Measurements from ENCODE around the gene EPGN.

EPGN gene

DNA sequence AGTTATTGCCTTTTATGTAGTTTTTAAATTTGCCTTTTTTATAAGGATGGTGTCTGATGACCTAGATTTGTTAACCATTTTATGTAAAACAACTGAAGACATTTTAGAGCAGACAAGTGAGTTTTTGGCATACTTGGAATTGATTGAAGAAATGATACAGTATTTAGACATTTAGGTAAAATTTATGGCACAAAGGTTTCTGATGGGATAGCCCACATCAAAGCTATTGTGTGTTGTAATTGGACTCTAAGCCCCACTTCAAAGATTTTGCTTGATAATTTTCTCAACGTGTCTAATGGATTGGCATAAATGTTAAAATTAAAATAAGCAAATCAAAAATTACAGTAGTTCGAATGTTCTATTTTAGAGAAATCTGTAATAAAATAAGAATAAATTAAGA lies 17.6 kb downstream of the EPGN start:
- no peaks in the 10 kb centered on the region for H4K20me1 ChIP-seq (ENCODE audit: insufficient read depth)
- H3K4me2 ChIP-seq, result no peak overlapping the region
- H3K79me2 ChIP-seq (ENCODE audit: insufficient read depth, low read depth), result no peaks in the 10 kb centered on the region
- no peak overlapping the region for H2AFZ ChIP-seq (ENCODE audit: low read depth)
- H3K4me1 ChIP-seq (ENCODE audit: low read depth, poor library complexity, severe bottlenecking), result peaks cover 26% of the 10 kb centered on the region
- no peak overlapping the region for H3K4me3 ChIP-seq (IDR thresholded peaks at IDR 0.05; ENCODE audit: insufficient read depth, low read depth, low read length)
- H3K27ac ChIP-seq, result no peak overlapping the region
- no peaks in the 10 kb centered on the region for H3K27me3 ChIP-seq (ENCODE audit: insufficient read depth, low read depth)
- no peaks in the 10 kb centered on the region for H3K36me3 ChIP-seq (ENCODE audit: insufficient read depth)
- no peak overlapping the region for H3K9ac ChIP-seq
- no peak for TF ChIP-seq CTCF (conservative IDR thresholded peaks at IDR 0.05; ENCODE audit: low read depth, low read length)

- Histone ChIP-seq H2AFZ (ENCODE audit: low read depth) (no peak overlapping the region), H3K4me1 (ENCODE audit: low read depth, poor library complexity, severe bottlenecking) (peaks cover 26% of the 10 kb centered on the region), H3K36me3 (ENCODE audit: insufficient read depth) (no peaks in the 10 kb centered on the region), H3K9ac (no peak overlapping the region), H3K27me3 (ENCODE audit: insufficient read depth, low read depth) (no peaks in the 10 kb centered on the region), H3K79me2 (ENCODE audit: insufficient read depth, low read depth) (no peaks in the 10 kb centered on the region), H3K4me2 (no peak overlapping the region), H3K4me3 (IDR thresholded peaks at IDR 0.05; ENCODE audit: insufficient read depth, low read depth, low read length) (no peak overlapping the region), H3K27ac (no peak overlapping the region), H4K20me1 (ENCODE audit: insufficient read depth) (no peaks in the 10 kb centered on the region)
- no peak for TF ChIP-seq CTCF (conservative IDR thresholded peaks at IDR 0.05; ENCODE audit: low read depth, low read length)
Measured at GRCh38 chr4:74327762-74328161, 19.5 kb downstream of the EPGN start.

GRCh38 chr4:74328501-74328900 lies 20.2 kb downstream of the EPGN start:
- H4K20me1 ChIP-seq (ENCODE audit: insufficient read depth), result no peaks in the 10 kb centered on the region
- H3K79me2 ChIP-seq (ENCODE audit: insufficient read depth, low read depth), result no peaks in the 10 kb centered on the region
- H3K4me3 ChIP-seq (IDR thresholded peaks at IDR 0.05; ENCODE audit: insufficient read depth, low read depth, low read length), result no peak overlapping the region
- peaks cover 25% of the 10 kb centered on the region for H3K4me1 ChIP-seq (ENCODE audit: low read depth, poor library complexity, severe bottlenecking)
- H3K36me3 ChIP-seq (ENCODE audit: insufficient read depth), result no peaks in the 10 kb centered on the region
- no peak overlapping the region for H3K4me2 ChIP-seq
- no peak for TF ChIP-seq CTCF (conservative IDR thresholded peaks at IDR 0.05; ENCODE audit: low read depth, low read length)
- H3K27me3 ChIP-seq (ENCODE audit: insufficient read depth, low read depth), result no peaks in the 10 kb centered on the region
- no peak overlapping the region for H3K27ac ChIP-seq
- no peak overlapping the region for H2AFZ ChIP-seq (ENCODE audit: low read depth)
- no peak overlapping the region for H3K9ac ChIP-seq

DNA sequence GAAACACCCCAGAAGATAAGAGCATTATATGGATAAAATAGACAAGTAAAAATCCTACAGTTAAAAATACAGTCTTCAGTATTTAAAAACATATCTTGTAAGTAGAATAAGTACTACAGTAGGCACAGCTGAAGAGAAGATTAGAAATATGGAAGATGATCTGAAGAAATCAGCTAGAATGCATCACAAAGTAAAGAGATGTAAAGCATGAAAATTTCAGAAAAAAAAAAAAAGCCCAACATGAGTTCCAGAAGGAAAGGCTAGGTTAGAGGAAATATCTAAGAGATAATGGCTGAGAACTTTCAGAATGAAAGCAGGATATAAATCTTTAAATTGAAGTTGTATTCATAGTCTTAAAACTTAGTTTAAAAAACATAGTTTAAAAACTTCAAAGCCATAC lies 21.0 kb downstream of the EPGN start:
- Histone ChIP-seq H3K27me3 (ENCODE audit: insufficient read depth, low read depth) (no peaks in the 10 kb centered on the region), H3K4me1 (ENCODE audit: low read depth, poor library complexity, severe bottlenecking) (peaks cover 17% of the 10 kb centered on the region), H3K36me3 (ENCODE audit: insufficient read depth) (no peaks in the 10 kb centered on the region), H2AFZ (ENCODE audit: low read depth) (no peak overlapping the region), H3K27ac (no peak overlapping the region), H3K4me2 (no peak overlapping the region), H3K79me2 (ENCODE audit: insufficient read depth, low read depth) (no peaks in the 10 kb centered on the region), H4K20me1 (ENCODE audit: insufficient read depth) (no peaks in the 10 kb centered on the region), H3K9ac (no peak overlapping the region), H3K4me3 (IDR thresholded peaks at IDR 0.05; ENCODE audit: insufficient read depth, low read depth, low read length) (no peak overlapping the region)
- TF ChIP-seq CTCF (conservative IDR thresholded peaks at IDR 0.05; ENCODE audit: low read depth, low read length), result no peak
